HG03139 (cell line): ENCODE results near the gene CITED2.
"Not testable (repeated sequence)": the region's sequence is repeated elsewhere in the genome, so short reads cannot be mapped to it uniquely, and the experiment has no call there.

ENCODE experiments used
- ATAC-seq: cut with Tn5 transposase; IDR thresholded peaks from one replicate; pipeline ENCODE4 v1.9.1; 2021; ENCODE audit not compliant: unreplicated experiment

CITED2 gene, protein sequence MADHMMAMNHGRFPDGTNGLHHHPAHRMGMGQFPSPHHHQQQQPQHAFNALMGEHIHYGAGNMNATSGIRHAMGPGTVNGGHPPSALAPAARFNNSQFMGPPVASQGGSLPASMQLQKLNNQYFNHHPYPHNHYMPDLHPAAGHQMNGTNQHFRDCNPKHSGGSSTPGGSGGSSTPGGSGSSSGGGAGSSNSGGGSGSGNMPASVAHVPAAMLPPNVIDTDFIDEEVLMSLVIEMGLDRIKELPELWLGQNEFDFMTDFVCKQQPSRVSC

GRCh38 chr6:139374357-139375225 is at the start of gene CITED2:
TSS of gene CITED2 (minus strand) at chr6:139374648. CDS start at chr6:139373944, 704 bp downstream.
- ATAC-seq, result peak; percentile 60

- ATAC-seq, result no peak
Observed at GRCh38 chr6:139423037-139423703, 48.7 kb upstream of the CITED2 start.

DNA sequence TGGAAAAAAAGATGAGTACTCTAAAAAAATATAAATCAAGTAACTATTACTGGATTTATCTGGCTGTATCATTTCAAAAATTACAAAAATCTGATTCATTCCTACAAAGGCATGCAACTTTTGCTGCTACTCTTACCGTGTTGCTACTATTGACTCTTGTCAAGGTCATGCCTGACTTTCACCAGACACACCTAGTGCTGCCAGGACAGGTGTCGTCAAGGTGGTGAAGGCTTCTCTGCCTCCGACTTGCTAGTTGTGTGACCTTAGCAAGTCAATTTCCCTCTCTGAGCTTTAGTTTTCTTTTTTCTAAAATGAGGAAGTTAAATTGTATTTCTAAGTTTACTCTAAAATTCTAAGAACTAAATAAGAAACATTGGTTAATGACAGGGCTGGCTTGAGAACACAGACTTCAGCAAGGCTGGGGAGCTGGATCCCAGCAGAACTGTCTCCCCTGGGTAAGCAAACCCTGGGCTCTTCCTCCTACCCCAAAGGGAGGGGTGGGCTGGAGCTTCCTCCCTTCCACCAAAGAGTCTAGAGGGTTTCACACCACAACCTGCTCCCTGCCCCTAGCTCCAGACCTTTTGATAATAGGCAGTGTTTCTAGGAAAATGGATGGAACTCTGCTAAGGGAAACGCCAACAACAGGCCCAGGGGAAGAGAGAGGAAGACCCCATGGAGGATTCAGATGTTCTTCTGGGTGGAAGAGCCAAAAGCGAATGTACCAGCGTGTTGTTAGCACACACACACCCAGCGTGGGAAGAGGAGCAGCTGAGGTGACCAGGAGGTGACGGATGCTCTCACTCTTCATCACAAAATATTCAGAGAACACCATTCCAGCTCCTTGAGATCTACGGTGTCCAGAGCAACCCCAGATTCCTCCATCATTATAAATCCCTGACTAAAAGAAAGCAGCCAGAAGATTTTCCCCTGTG is 47.9 kb upstream of the CITED2 start:
- ATAC-seq, result no peak

DNA sequence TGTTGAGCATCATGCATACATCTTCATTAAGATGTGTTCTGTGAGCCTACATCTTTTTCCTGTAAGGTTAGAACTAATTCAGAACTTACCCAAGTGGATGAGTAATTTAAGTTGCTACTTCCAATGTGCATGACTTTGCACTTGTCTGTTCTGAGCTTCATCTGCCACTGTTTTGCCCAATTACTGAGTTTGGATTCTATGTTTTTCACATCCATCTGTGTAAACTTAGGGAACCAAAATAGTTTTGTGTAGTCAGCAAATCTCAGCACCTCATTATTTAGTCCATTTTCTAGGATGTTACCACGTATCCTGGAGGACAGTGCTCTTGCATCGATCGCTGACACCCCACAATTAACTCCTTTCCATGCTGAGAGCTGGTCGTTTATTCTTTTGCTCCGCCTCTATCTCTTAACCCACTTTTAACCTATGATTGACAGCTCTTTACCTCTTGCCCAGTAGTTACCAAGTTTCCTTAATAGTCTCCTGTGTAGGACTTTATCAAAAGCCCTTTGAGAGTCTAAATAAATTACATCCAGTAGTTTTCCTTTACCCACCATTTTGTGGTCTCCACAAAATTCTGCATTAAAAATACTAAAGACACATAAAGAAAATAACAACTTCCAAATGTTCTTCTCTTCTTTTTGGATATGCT is 44.2 kb upstream of the CITED2 start:
- no peak for ATAC-seq

GRCh38 chr6:139416146-139416545 is 41.7 kb upstream of the CITED2 start:
- ATAC-seq, result no peak

DNA sequence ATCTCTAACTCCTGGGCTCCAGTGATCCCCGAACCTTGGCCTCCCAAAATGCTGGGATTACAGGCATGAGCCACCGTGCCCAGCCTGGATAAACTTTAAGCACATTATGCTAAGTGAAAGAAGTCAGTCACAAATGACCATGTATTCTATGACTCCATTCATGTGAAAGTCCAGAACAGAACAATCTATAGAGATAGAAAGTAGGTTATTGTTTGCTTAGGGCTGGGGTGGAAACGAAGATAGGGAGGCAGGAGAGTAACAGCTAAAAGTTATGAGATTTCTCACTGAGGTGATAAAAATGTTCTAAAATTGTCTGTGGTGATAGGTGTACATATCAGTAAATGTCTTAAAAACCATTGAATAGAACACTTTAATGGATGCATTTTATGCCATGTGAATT is 40.9 kb upstream of the CITED2 start:
- no peak for ATAC-seq

DNA sequence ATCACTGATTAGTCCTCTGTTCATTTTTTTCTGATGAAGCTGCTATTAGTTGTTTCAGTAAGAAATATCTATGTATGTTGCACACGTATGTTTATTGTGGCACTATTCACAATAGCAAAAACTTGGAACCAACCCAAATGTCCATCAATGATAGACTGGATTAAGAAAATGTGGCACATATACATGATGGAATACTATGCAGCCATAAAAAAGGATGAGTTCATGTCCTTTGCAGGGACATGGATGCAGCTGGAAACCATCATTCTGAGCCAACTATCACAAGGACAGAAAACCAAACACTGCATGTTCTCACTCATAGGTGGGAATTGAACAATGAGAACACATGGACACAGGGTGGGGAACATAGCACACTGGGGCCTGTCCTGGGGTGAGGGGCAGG is 37.7 kb upstream of the CITED2 start:
- not testable (repeated sequence) for ATAC-seq

GRCh38 chr6:139409026-139409425 is 34.6 kb upstream of the CITED2 start:
- no peak for ATAC-seq

DNA sequence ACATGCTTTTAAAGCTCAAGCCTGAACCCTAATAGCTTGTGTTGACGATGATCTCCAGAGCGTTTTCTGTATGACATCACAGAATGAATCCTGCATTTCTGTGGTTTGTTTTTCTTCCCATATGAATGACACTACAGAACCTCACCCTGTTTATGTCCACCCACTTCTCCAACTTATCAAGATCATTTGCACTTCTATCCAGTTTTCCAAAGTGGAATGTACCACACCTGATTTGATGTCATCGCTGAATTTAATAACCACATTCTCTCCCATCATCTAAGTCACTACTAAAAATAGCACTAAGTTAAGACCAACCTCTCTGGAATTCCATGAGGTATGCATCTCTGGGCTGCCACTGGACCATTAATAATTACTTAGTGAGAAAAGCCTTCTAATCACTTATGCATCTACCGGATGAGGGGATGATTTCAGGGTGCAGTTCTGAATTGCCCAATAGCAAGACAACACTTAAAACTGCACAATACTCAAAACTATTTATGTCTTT is 33.3 kb upstream of the CITED2 start:
- ATAC-seq, result no peak

DNA sequence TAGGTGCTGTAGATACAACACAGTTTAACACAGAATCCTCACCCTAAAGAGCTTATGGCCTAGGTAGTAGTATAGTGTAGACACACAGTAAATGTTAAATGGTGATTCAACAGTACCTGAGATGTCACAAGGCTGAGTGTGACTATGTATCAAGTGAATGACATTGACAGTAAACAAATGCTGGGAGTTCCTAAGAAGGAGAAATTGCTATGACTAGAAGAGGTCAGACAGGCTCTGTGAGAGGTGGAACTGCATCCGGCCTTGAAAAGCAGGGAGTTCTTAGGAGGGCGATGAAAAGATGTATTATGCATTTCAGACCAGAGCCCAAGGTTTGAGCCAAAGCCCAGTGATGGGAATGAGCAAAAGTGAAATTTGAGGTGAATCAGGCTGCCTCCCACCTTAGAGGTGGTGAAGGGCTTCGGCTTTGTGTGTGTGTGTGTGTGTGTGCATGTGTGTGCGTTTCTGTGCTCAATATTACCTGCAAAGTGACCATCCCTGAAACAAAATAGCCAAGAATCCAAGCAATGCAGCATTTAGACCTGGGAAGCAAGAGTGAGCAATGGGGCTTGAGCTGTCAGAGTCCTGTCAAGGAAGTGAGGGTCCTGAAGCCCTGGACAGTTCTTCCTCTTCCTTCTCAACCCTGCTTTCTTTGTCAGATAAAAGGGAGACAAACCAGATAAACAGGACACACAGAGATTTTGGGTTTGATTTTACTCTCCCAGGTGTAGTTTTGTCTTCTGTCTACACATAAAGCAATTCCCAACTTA is 32.3 kb upstream of the CITED2 start:
- ATAC-seq, result no peak

- ATAC-seq, result no peak
Observed at GRCh38 chr6:139402876-139403386, 28.5 kb upstream of the CITED2 start.

- ATAC-seq, result no peak
Observed at GRCh38 chr6:139398658-139399057, 24.2 kb upstream of the CITED2 start.

- no peak for ATAC-seq
Observed at GRCh38 chr6:139395891-139396301, 21.4 kb upstream of the CITED2 start.

DNA sequence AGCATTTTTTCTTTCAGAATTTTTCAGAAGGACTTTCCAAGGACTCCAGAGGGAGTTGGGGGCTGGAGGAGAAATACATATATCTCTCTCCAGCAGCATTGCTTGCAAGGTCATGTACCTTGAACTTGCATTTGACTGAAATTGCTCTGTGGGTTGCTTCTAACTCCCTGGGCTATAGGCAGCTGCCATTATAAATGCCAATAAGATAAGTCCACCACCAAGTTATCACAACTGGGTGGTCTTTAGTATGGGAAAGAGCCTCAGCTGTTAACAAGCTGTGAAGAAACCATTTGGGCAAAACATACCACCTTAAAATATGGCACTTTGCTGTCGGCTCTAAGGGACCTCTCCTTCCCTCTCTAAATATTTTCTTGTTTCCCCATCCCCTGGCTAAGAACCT is 20.9 kb upstream of the CITED2 start:
- no peak for ATAC-seq

- ATAC-seq, result no peak
Observed at GRCh38 chr6:139394027-139394649, 19.7 kb upstream of the CITED2 start.

GRCh38 chr6:139392794-139393193 is 18.3 kb upstream of the CITED2 start:
- ATAC-seq, result peak; percentile 87

DNA sequence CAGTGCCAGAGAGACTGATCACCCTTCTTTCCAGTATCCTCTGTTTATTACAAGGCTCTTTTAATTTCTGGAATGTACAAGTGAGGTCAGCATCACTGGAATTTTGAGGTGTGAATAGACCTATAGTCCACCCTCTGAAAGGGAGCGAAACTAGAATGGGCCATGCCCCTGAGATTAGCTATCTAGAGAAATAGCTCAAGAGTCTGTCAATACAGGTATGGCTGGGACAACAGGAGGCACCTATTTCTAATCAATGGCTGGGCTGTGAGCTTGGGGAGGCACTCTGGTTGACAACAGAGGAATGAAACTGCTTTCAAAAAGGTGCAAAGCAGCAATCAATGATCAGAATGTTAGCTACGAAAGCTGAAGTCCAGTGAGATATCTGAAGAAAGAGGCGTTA is 17.3 kb upstream of the CITED2 start:
- no peak for ATAC-seq

- ATAC-seq, result no peak
Observed at GRCh38 chr6:139390447-139390846, 16.0 kb upstream of the CITED2 start.

DNA sequence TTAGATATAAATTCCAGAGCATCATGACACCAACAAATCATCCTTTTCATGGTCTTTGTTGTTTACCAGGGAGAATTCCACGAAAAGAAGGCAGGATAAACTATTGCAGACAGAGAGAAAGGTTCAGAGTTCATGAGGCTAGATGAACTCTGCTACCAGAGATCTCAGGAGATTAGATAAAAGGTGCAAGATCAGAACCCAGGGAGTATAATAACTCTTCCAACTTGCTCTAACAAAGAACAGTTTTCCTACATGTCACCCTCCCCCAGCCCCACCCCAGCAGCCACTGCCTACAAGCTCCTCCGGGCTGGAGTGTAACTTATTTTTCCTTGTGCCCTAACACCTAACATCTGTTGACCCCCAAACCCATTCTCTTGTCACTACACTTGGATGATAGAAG is 13.9 kb upstream of the CITED2 start:
- ATAC-seq, result no peak
